Aorta (tissue), 5 donors: ENCODE results near the gene RSU1. TPM values are rescaled to one million over a fixed set of nuclear protein-coding genes. Genes with fewer than 3 reads are reported as not detected.

ENCODE experiments used
- ATAC-seq: fragments of 200-7000 bp; cut with Tn5 transposase; one replicate; pipeline ENCODE4 v1.9.1; 2022; ENCODE audit warnings: moderate library complexity; ENCODE audit not compliant: low FRiP score
- DNase-seq, 2 donors: peaks; one replicate each; pipeline ENCODE4 v3.0.0-alpha.2; 2020
- H3K27ac ChIP-seq, 2 donors: one replicate each; pipeline ENCODE4 v1.5.1; 2013; ENCODE audit warnings: low read length in 2 of 2, mild to moderate bottlenecking in 2 of 2, moderate library complexity in 2 of 2, control low read depth in 1 of 2, inconsistent platforms in 1 of 2, low read depth in 1 of 2
- H3K27me3 ChIP-seq, 2 donors: one replicate each; pipeline ENCODE4 v1.6.1; 2013; ENCODE audit warnings: control low read depth in 1 of 2, low read length in 1 of 2, mild to moderate bottlenecking in 1 of 2, moderate library complexity in 1 of 2; ENCODE audit not compliant: insufficient read depth in 2 of 2, control insufficient read depth in 1 of 2
- H3K36me3 ChIP-seq, 2 donors: one replicate each; pipeline ENCODE4 v1.6.1; 2013; ENCODE audit warnings: control low read depth in 1 of 2, low read length in 1 of 2, mild to moderate bottlenecking in 1 of 2; ENCODE audit not compliant: insufficient read depth in 2 of 2, control insufficient read depth in 1 of 2
- H3K4me1 ChIP-seq, 2 donors: one replicate each; pipeline ENCODE4 v1.6.1; 2013; ENCODE audit warnings: low read length in 2 of 2, control low read depth in 1 of 2, mild to moderate bottlenecking in 1 of 2, moderate library complexity in 1 of 2; ENCODE audit not compliant: insufficient read depth in 2 of 2, control insufficient read depth in 1 of 2
- H3K4me3 ChIP-seq, 2 donors: one replicate each; pipeline ENCODE4 v1.5.1; 2013; ENCODE audit warnings: low read length in 2 of 2, control low read depth in 1 of 2, mild to moderate bottlenecking in 1 of 2
- H3K9me3 ChIP-seq: one replicate; pipeline ENCODE4 v1.6.1; 2013; ENCODE audit warnings: mild to moderate bottlenecking, low read length; ENCODE audit not compliant: control insufficient read depth
- WGBS, 2 donors: extraction: QIAGEN DNeasy Blood & Tissue Kit; methylation state at CpG; one replicate each; pipeline ENCODE4 v1.1.7; 2013; 5-methylcytosine and 5-hydroxymethylcytosine counted together
- intact Hi-C, 2 donors: fragments of 100-400 bp; cut with DNase I; formaldehyde crosslinking; loops; one replicate each; pipeline versions ENCODE4 v1.14.2 to v1.15.0; 2022
- polyA plus RNA-seq, 2 donors: library from polyadenylated mRNA; stranded (reverse); fragments of 200-250 nt; gene quantifications; one replicate each; pipeline ENCODE4 v1.2.3, GENCODE V29; 2013
- total RNA-seq, 2 donors: library from RNA; stranded (reverse); fragmentation: NEBNext Ultra II Directional; extraction: Animal tissue kit (Norgen Biotek cat#: 25700); gene quantifications; one replicate each; pipeline ENCODE4 v1.2.1, GENCODE V29; 2021
- donor health status: healthy with polysubstance abuse.
- donor health status: Bipolar disorder and iron deficiency.
- donor health status: DM: no; HTN: no; CAD: no.
- donor health status: DM: no; HTN: no; CAD: no.
- donor health status: DM: yes; HTN: yes; CAD: no.

Gene RSU1
- total and polyA plus RNA-seq, 4 donors = 65.0 to 130 (median 107) TPM

GRCh38 chr10:16570731-16571130, 246.5 kb downstream of the RSU1 start:
- ATAC-seq = no peak
- no peak for DNase-seq
- H3K4me3 ChIP-seq = no peak overlapping the region
- H3K27me3 ChIP-seq = no peaks in the 10 kb centered on the region
- intact Hi-C loops = no loop called here
- H3K36me3 ChIP-seq = no peaks in the 10 kb centered on the region
- no peaks in the 10 kb centered on the region for H3K9me3 ChIP-seq
- no peaks in the 10 kb centered on the region for H3K4me1 ChIP-seq
- no peak overlapping the region for H3K27ac ChIP-seq
- WGBS, 2 donors = 80 to 88% methylated on average over 4 of the region's 4 CpGs

- ATAC-seq = no peak
- H3K27ac ChIP-seq = no peak overlapping the region
These were observed 250.9 kb downstream of the RSU1 start for GRCh38 chr10:16566202-16566805.

GRCh38 chr10:16565604-16566003, 251.6 kb downstream of the RSU1 start:
- no peak overlapping the region for H3K27ac ChIP-seq
- 37% methylated on average over 3 of the region's 3 CpGs for WGBS, 2 donors
- H3K9me3 ChIP-seq = no peaks in the 10 kb centered on the region
- ATAC-seq = no peak
- H3K36me3 ChIP-seq = no peaks in the 10 kb centered on the region
- no peaks in the 10 kb centered on the region for H3K4me1 ChIP-seq
- no peaks in the 10 kb centered on the region for H3K27me3 ChIP-seq
- DNase-seq = no peak
- H3K4me3 ChIP-seq = no peak overlapping the region
- intact Hi-C loops = no loop called here

More at GRCh38 chr10:16566202-16566805, 250.9 kb downstream of the RSU1 start:
- no peak for DNase-seq
- H3K9me3 ChIP-seq = no peaks in the 10 kb centered on the region
- no peaks in the 10 kb centered on the region for H3K4me1 ChIP-seq
- WGBS, 2 donors = 62 to 66% methylated on average over 7 of the region's 7 CpGs
- intact Hi-C loops = no loop called here
- H3K36me3 ChIP-seq = no peaks in the 10 kb centered on the region
- H3K4me3 ChIP-seq = no peak overlapping the region
- H3K27me3 ChIP-seq = no peaks in the 10 kb centered on the region

GRCh38 chr10:16562891-16563290, 254.3 kb downstream of the RSU1 start:
- Histone ChIP-seq H3K36me3 (no peaks in the 10 kb centered on the region), H3K4me3 (no peak overlapping the region), H3K9me3 (peaks cover 5% of the 10 kb centered on the region), H3K27me3 (no peaks in the 10 kb centered on the region), H3K27ac (no peak overlapping the region), H3K4me1 (no peaks in the 10 kb centered on the region)
- 54 to 58% methylated on average over 6 of the region's 6 CpGs for WGBS, 2 donors
- ATAC-seq (no peak), DNase-seq (no peak)
- intact Hi-C loops = no loop called here

GRCh38 chr10:16559236-16559773, 257.9 kb downstream of the RSU1 start:
- H3K27ac ChIP-seq = no peak overlapping the region
- intact Hi-C loops = no loop called here
- no peaks in the 10 kb centered on the region for H3K27me3 ChIP-seq
- no peak for ATAC-seq
- H3K9me3 ChIP-seq = peaks cover 5% of the 10 kb centered on the region
- H3K4me1 ChIP-seq = no peaks in the 10 kb centered on the region
- H3K36me3 ChIP-seq = no peaks in the 10 kb centered on the region
- no peak for DNase-seq
- H3K4me3 ChIP-seq = no peak overlapping the region
- 71 to 90% methylated on average over 5 of the region's 5 CpGs for WGBS, 2 donors

- ATAC-seq (no peak), DNase-seq (no peak)
- Histone ChIP-seq H3K9me3 (no peaks in the 10 kb centered on the region), H3K27ac (no peak overlapping the region), H3K4me3 (no peak overlapping the region), H3K36me3 (no peaks in the 10 kb centered on the region), H3K27me3 (no peaks in the 10 kb centered on the region), H3K4me1 (no peaks in the 10 kb centered on the region)
- WGBS, 2 donors = 82 to 86% methylated on average over 4 of the region's 4 CpGs
- intact Hi-C loops = loop anchor here in 1 of 2 donors (10.0 kb wide), 1 partner anchor 643 kb away; no protein-coding TSS in a partner anchor
These were observed 269.3 kb downstream of the RSU1 start for GRCh38 chr10:16547973-16548372.

GRCh38 chr10:16545116-16545736, 272.0 kb downstream of the RSU1 start:
- DNase-seq = no peak
- Histone ChIP-seq H3K4me3 (no peak overlapping the region), H3K27ac (no peak overlapping the region), H3K4me1 (no peaks in the 10 kb centered on the region), H3K27me3 (no peaks in the 10 kb centered on the region), H3K36me3 (no peaks in the 10 kb centered on the region), H3K9me3 (no peaks in the 10 kb centered on the region)
- 25 to 27% methylated on average over 7 of the region's 7 CpGs for WGBS, 2 donors
- intact Hi-C loops = loop anchor here in 1 of 2 donors (10.0 kb wide), 1 partner anchor 640 kb away; no protein-coding TSS in a partner anchor
- ATAC-seq = no peak

GRCh38 chr10:16544591-16544990, 272.6 kb downstream of the RSU1 start:
- Histone ChIP-seq H3K9me3 (no peaks in the 10 kb centered on the region), H3K4me3 (no peak overlapping the region), H3K27me3 (no peaks in the 10 kb centered on the region), H3K27ac (no peak overlapping the region), H3K4me1 (no peaks in the 10 kb centered on the region), H3K36me3 (no peaks in the 10 kb centered on the region)
- DNase-seq (no peak), ATAC-seq (no peak)
- 7 to 8% methylated on average over 4 of the region's 4 CpGs for WGBS, 2 donors
- intact Hi-C loops = loop anchor here in 1 of 2 donors (10.0 kb wide), 1 partner anchor 640 kb away; no protein-coding TSS in a partner anchor

GRCh38 chr10:16544099-16544498, 273.1 kb downstream of the RSU1 start:
- Histone ChIP-seq H3K4me1 (no peaks in the 10 kb centered on the region), H3K27me3 (no peaks in the 10 kb centered on the region), H3K27ac (no peak overlapping the region), H3K9me3 (no peaks in the 10 kb centered on the region), H3K4me3 (no peak overlapping the region), H3K36me3 (no peaks in the 10 kb centered on the region)
- intact Hi-C loops = loop anchor here in 1 of 2 donors (10.0 kb wide), 1 partner anchor 639 kb away; no protein-coding TSS in a partner anchor
- DNase-seq (no peak), ATAC-seq (no peak)
- WGBS, 2 donors = 47% methylated on average over 3 of the region's 3 CpGs
